GM12872 (cell line): Measurements from ENCODE around the gene BNIP3.

ENCODE experiments used
- TF ChIP-seq, protein P1 (sequence below): IDR thresholded peaks from 3 replicates; pipeline ENCODE4 v1.5.1; 2011; ENCODE audit warnings: low read depth, mild to moderate bottlenecking, low read length, moderate library complexity; ENCODE audit not compliant: insufficient read depth

Gene BNIP3

DNA sequence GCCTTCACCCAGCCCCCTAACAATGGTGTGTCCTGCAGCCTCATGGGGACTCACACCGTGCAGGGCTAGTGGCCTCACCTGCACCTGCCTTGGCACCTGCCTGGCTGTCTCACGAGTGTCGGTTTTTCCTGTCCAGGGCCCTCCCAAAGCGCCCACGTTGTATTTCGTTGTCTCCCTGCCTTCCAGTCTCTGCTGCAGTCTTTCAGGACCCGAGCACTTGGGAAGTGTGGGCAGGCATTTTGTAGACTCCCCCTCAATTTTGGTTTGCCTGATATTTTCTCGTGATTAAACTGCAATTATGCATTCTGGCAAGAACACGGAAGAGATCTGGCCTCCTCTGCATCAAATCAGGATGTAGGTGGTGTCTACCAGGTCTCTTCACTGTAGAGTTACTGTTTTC, 17.9 kb downstream of the BNIP3 start:
- TF ChIP-seq, protein P1, sequence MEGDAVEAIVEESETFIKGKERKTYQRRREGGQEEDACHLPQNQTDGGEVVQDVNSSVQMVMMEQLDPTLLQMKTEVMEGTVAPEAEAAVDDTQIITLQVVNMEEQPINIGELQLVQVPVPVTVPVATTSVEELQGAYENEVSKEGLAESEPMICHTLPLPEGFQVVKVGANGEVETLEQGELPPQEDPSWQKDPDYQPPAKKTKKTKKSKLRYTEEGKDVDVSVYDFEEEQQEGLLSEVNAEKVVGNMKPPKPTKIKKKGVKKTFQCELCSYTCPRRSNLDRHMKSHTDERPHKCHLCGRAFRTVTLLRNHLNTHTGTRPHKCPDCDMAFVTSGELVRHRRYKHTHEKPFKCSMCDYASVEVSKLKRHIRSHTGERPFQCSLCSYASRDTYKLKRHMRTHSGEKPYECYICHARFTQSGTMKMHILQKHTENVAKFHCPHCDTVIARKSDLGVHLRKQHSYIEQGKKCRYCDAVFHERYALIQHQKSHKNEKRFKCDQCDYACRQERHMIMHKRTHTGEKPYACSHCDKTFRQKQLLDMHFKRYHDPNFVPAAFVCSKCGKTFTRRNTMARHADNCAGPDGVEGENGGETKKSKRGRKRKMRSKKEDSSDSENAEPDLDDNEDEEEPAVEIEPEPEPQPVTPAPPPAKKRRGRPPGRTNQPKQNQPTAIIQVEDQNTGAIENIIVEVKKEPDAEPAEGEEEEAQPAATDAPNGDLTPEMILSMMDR: no peak

DNA sequence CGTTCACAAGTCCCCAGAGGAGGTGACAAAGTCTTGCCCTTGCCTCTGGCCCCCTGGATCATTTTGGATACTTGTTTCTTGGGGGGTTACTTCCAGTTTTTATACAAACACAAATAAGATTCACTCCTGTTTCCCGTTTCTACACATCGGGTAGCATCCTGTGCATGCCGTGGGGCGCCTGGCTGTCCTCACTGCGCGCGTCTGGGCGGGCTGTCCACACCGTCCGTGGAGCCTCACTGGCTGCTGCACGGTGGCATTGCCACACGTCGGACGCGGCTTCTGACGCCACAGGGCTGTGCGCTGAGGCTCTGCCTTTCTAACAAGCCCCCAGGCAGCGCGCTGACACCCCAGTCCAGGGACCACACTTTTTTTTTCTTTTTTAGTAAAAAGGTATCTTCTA, 18.4 kb downstream of the BNIP3 start:
- TF ChIP-seq, protein P1: no peak

DNA sequence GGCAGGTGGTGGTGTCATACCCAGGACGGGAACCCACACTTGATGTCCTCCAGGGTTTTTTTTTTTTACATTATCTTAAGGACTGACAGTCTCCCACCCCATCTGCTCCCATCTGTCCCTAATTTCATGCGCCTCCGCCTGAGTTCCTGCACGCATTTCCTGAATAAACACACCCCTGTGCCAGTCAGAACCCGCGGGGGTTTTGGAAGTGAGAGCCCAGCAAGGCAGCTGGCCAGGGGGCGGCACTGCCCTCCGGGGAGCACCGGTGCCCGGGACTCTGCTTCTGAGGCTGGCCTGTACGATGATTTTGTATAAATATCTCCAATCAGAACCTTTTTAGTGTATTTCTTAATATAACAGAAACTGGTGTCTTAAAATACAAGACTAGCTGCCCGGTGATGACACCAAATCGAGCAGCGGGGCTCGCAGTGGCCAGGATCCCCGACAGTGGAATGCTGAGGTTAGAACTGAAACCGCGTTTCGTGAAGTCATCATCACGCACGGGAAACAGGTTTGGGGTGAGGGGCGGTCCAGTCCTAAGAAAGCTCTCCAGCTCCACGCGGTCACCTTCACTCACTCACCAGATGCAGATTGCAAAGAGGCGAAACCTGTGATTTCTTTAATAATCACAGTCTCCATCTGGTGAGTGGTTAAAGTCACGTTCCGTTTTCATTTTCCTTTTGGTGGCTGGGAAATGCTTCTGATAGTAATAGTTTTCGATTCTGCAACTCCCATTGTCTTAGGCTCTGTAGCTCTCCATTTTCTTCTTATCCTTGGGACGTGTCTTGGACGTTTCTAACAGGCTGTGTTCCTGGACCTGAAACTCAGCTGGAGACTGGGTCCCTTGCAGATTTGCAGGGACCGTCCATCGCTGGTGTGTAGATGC, 19.7 kb downstream of the BNIP3 start:
- TF ChIP-seq, protein P1: no peak

DNA sequence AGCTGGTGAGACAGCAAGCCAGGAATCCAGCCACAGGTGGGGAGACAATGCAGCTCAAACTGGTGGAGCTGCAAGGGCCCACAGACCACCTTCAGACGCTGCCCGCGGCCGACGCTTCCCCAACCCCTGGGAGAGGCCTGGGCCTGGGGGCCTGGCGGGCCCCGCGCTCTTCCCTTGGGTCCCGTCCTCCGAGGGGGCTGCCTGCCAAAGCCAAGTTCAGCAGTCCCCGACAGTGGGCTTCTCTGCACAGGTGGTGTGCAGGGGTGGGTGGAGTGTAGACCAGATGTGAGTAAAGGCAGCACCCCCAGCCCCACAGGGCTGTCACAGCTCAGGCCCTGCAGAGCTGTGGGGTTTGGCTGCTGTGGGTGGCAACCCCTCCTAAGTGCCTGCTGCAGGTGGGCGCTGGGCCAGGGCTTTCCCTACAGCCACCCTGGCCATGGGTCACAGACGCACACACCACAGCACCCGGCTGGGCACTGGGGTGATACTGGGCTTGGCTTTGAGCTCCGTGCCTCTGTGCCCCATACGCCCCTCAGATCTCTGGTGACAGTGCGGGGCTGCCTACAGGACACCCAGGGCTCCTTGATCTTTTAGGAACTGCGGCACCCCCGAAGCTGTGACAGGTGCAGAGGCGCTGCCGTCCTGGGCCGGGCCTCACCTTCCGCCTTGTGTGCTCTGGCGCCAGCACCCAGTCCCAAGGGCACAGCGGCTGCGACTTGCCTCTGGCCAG, 20.5 kb downstream of the BNIP3 start:
- TF ChIP-seq, protein P1: no peak

DNA sequence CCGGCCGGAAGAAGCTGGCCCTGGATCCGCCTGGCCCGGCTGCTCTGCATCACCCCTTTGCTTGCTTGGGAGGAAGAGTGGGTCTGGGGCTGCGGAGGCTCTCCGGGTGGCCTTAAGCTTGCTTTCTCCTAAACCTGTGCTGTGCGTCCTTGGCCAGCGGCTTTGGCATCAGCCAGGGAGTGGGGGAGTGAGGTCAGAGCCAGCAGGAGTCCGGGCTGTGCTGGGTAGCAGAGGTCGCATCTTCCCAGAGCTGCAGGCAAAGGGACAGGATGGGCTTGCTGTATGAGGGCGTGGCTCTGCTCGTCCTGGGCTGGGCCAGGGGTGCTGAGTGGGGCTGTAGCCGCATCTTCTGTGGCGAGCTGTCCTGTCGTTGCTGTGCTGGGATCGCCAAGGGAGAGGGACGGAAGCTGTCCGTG, 21.1 kb downstream of the BNIP3 start:
- TF ChIP-seq, protein P1: no peak

DNA sequence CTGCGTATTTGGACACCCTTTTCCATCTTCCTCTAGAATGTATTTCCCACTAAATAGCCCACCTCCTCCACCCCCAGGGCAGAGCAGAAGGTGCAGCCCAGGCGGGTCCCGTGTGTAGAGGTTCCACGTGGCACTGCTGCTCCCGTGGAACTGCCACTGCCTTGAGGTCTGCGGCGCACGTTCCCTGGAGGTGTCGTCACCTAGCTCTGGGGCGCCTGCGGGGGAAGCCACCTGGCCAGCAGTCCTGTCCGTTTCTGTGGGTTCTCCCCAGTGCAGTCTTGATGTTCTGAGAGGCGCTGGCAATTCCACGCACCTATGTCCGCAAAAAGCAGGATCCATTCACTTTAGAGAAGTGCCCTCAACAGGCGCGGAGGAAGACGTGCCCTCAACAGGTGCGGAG, 21.9 kb downstream of the BNIP3 start:
- TF ChIP-seq, protein P1: no peak

DNA sequence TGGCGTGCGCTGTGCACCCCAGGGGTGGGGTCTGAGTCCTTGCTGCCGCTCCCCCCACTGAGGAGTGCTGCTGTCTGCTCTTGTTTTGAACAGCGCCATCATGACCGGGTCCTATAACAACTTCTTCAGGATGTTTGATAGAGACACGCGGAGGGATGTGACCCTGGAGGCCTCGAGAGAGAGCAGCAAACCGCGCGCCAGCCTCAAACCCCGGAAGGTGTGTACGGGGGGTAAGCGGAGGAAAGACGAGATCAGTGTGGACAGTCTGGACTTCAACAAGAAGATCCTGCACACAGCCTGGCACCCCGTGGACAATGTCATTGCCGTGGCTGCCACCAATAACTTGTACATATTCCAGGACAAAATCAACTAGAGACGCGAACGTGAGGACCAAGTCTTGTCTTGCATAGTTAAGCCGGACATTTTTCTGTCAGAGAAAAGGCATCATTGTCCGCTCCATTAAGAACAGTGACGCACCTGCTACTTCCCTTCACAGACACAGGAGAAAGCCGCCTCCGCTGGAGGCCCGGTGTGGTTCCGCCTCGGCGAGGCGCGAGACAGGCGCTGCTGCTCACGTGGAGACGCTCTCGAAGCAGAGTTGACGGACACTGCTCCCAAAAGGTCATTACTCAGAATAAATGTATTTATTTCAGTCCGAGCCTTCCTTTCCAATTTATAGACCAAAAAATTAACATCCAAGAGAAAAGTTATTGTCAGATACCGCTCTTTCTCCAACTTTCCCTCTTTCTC, 26.0 kb downstream of the BNIP3 start:
- TF ChIP-seq, protein P1: no peak
